ENCODE data around the gene BLNK.

The BLNK gene

DNA sequence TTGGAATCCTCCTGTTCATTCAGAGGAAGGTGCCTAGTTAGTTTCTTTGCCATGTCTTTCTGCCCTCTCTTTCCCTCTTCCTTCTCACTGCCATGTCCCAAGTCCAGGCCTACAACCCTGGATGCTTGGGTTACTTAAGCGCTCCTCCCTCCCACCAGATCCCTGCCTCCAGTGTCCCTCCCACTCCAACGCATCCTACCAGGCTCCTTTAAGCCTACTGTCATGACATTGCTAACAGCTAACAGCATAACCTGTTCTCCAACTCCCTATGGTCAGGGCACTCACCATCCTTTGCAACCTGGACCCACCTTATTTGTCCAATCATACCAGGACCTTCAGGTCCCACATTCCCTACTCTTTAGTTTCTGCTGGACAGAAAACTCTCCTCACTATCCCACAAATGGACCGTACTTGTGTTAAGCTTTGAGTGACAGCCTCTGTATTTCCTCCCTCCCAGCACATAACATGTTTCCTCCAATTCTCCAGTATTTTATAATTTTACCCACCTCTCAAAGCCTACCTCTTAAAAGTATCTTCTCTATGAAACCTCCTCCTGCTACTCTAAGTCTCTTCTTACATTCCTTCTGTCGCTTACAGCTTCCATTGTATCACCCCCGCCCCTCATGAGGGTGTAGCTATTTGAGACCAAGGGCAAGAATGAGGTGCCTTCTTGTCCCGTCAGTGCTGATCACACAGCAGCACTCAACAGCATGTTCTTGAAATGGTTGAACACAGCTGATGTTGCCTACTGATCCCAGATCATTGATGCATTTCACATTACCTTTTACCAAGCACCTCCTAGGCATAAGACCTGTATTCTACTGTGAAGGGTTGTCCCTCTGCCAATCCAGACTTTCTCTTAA lies 1.7 kb downstream of the BLNK start:
- H4K20me1 ChIP-seq (ENCODE audit: insufficient read depth, low read length) = no peaks in the 10 kb centered on the region
- H3K9me2 ChIP-seq (replicated peaks; ENCODE audit: insufficient read depth, low read length) = no peaks in the 10 kb centered on the region
- peak overlapping the region; percentile 74 for H3K4me2 ChIP-seq (ENCODE audit: low read depth, low read length)
- peak overlapping the region; percentile 74 for H3K4me3 ChIP-seq (ENCODE audit: low read length)
- no peaks in the 10 kb centered on the region for H3K9me3 ChIP-seq (replicated peaks; ENCODE audit: insufficient read depth, low read length)
- DNase-seq = no peak
- H3K79me2 ChIP-seq (ENCODE audit: low read length) = peaks cover 64% of the 10 kb centered on the region
- TF ChIP-seq EZH2phosphoT487 (IDR thresholded peaks at IDR 0.05; ENCODE audit: low read length) = no peak
- TF ChIP-seq EZH2 (optimal IDR thresholded peaks at IDR 0.05; ENCODE audit: low read depth, low read length) = no peak
- TF ChIP-seq, protein P1, sequence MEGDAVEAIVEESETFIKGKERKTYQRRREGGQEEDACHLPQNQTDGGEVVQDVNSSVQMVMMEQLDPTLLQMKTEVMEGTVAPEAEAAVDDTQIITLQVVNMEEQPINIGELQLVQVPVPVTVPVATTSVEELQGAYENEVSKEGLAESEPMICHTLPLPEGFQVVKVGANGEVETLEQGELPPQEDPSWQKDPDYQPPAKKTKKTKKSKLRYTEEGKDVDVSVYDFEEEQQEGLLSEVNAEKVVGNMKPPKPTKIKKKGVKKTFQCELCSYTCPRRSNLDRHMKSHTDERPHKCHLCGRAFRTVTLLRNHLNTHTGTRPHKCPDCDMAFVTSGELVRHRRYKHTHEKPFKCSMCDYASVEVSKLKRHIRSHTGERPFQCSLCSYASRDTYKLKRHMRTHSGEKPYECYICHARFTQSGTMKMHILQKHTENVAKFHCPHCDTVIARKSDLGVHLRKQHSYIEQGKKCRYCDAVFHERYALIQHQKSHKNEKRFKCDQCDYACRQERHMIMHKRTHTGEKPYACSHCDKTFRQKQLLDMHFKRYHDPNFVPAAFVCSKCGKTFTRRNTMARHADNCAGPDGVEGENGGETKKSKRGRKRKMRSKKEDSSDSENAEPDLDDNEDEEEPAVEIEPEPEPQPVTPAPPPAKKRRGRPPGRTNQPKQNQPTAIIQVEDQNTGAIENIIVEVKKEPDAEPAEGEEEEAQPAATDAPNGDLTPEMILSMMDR (IDR thresholded peaks at IDR 0.05; ENCODE audit: low read length) = no peak
- no peaks in the 10 kb centered on the region for H3K27me3 ChIP-seq (replicated peaks; ENCODE audit: insufficient read depth, low read length)
- 0 out of 2 replicates have a peak overlapping the region, but pooled peaks have one; percentile 20 for H2AFZ ChIP-seq (ENCODE audit: low read length)
- peak overlapping the region; percentile 81; the same call in 1 of the 2 replicates for H3K27ac ChIP-seq (ENCODE audit: low read length)
- H3F3A ChIP-seq (ENCODE audit: insufficient read depth, low read length) = peaks cover 27% of the 10 kb centered on the region
- peaks cover 37% of the 10 kb centered on the region for H3K4me1 ChIP-seq (ENCODE audit: low read length)
- H3K9ac ChIP-seq (ENCODE audit: low read length) = peak overlapping the region; percentile 69; the same call in 1 of the 2 replicates
- no peaks in the 10 kb centered on the region for H3K36me3 ChIP-seq (replicated peaks; ENCODE audit: insufficient read depth, low read length)

DNA sequence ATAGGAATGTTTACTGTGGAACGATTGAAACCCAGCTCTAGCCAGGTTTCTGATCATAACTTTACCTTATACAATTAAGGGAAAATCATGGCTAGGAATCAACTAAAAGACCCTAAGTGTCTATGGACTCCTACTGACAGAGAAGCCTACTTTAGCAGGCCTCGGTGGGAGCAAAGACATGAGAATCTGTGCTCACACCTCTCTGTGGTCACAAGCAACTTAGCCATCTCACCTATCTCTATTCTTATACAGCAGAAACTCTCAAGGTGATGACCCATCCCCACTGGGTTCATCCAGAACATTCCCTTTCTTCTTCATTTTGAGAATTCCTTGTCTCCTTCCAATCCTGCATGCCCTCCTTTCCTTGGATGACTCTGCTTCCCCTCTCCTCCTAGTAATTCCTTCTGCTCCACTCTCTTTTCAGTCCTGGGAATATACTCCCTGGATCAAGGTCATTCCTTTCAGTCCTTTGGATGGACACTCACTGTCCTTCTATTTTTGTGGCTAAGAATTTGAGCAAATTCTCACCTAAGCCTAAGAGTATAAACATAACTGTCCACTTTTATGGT lies 2.9 kb downstream of the BLNK start:
- Histone ChIP-seq H3K27me3 (replicated peaks; ENCODE audit: insufficient read depth, low read length) (no peaks in the 10 kb centered on the region), H3K9ac (ENCODE audit: low read length) (no peak overlapping the region), H3K36me3 (replicated peaks; ENCODE audit: insufficient read depth, low read length) (no peaks in the 10 kb centered on the region), H4K20me1 (ENCODE audit: insufficient read depth, low read length) (no peaks in the 10 kb centered on the region), H3K4me1 (ENCODE audit: low read length) (peaks cover 34% of the 10 kb centered on the region), H3K79me2 (ENCODE audit: low read length) (peaks cover 77% of the 10 kb centered on the region), H2AFZ (ENCODE audit: low read length) (no peak overlapping the region), H3K9me2 (replicated peaks; ENCODE audit: insufficient read depth, low read length) (no peaks in the 10 kb centered on the region), H3F3A (ENCODE audit: insufficient read depth, low read length) (peaks cover 22% of the 10 kb centered on the region), H3K9me3 (replicated peaks; ENCODE audit: insufficient read depth, low read length) (no peaks in the 10 kb centered on the region), H3K4me3 (ENCODE audit: low read length) (peak overlapping the region; percentile 74), H3K4me2 (ENCODE audit: low read depth, low read length) (peak overlapping the region; percentile 74), H3K27ac (ENCODE audit: low read length) (no peak overlapping the region)
- TF ChIP-seq, protein P1 (IDR thresholded peaks at IDR 0.05; ENCODE audit: low read length) = no peak
- TF ChIP-seq EZH2phosphoT487 (IDR thresholded peaks at IDR 0.05; ENCODE audit: low read length) (no peak), EZH2 (optimal IDR thresholded peaks at IDR 0.05; ENCODE audit: low read depth, low read length) (no peak)
- DNase-seq = no peak

DNA sequence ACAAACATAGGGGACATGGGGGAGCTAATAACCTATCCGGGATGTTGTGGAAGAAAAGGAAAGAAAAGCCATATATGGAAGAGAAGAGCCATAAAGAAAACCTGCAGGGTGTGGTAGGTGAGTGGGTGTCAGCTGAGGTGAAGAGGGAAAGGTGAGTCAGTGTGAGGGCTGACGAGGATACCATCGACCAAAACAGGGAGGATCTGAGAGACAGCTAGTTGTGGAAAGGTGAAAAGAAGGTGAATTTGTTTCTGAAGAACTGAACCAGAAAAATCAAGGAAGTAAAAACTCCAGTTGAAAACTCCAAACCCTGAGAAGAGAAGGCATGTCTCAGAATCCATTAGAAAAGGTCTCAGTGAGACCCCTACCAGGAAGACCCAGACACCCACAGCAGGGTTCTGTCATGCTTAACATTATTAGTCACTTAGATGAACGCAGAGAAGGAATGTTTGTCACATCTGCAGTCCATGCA lies 4.1 kb downstream of the BLNK start:
- H3K9ac ChIP-seq (ENCODE audit: low read length) = no peak overlapping the region
- H3K27me3 ChIP-seq (replicated peaks; ENCODE audit: insufficient read depth, low read length) = no peaks in the 10 kb centered on the region
- no peak overlapping the region for H3K4me3 ChIP-seq (ENCODE audit: low read length)
- no peaks in the 10 kb centered on the region for H3K36me3 ChIP-seq (replicated peaks; ENCODE audit: insufficient read depth, low read length)
- no peaks in the 10 kb centered on the region for H4K20me1 ChIP-seq (ENCODE audit: insufficient read depth, low read length)
- H3K4me1 ChIP-seq (ENCODE audit: low read length) = peaks cover 32% of the 10 kb centered on the region
- peaks cover 12% of the 10 kb centered on the region for H3F3A ChIP-seq (ENCODE audit: insufficient read depth, low read length)
- peak overlapping the region; percentile 74 for H3K4me2 ChIP-seq (ENCODE audit: low read depth, low read length)
- no peaks in the 10 kb centered on the region for H3K9me3 ChIP-seq (replicated peaks; ENCODE audit: insufficient read depth, low read length)
- peaks cover 88% of the 10 kb centered on the region for H3K79me2 ChIP-seq (ENCODE audit: low read length)
- DNase-seq = no peak
- no peaks in the 10 kb centered on the region for H3K9me2 ChIP-seq (replicated peaks; ENCODE audit: insufficient read depth, low read length)
- H3K27ac ChIP-seq (ENCODE audit: low read length) = no peak overlapping the region
- TF ChIP-seq, protein P1 (IDR thresholded peaks at IDR 0.05; ENCODE audit: low read length) = no peak
- TF ChIP-seq EZH2 (optimal IDR thresholded peaks at IDR 0.05; ENCODE audit: low read depth, low read length) (no peak), EZH2phosphoT487 (IDR thresholded peaks at IDR 0.05; ENCODE audit: low read length) (no peak)
- H2AFZ ChIP-seq (ENCODE audit: low read length) = no peak overlapping the region
